Breast epithelium (tissue), 3 donors: Measurements from ENCODE around the gene ZSWIM6.

ENCODE experiments used
- CTCF ChIP-seq, 3 donors: fragments of 450-650 bp; IDR thresholded peaks; one replicate each; pipeline ENCODE4 v1.5.1; 2016 to 2017; ENCODE audit warnings: antibody characterized with exemption in 3 of 3, mild to moderate bottlenecking in 3 of 3, moderate library complexity in 3 of 3
- POLR2A ChIP-seq: fragments of 450-650 bp; IDR thresholded peaks from one replicate; pipeline ENCODE4 v1.6.1; 2016; ENCODE audit warnings: antibody characterized with exemption, mild to moderate bottlenecking, moderate library complexity
- POLR2AphosphoS5 ChIP-seq, 3 donors: sonication (generic); formaldehyde crosslinking; IDR thresholded peaks; one replicate each; pipeline ENCODE4 v1.6.1; 2017; ENCODE audit warnings: antibody characterized with exemption in 3 of 3

GRCh38 chr5:61332851-61333320 is 828 bp downstream of the ZSWIM6 start:
- no peak for TF ChIP-seq CTCF (IDR thresholded peaks at IDR 0.05)
- peak in 1 of 3 donors; percentile 58 for TF ChIP-seq POLR2AphosphoS5 (IDR thresholded peaks at IDR 0.05)
- TF ChIP-seq POLR2A: no peak
